ENCODE results near the gene LIAS. TPM values are rescaled to one million over a fixed set of nuclear protein-coding genes. Genes with fewer than 3 reads are reported as not detected.

The LIAS gene
- total and polyA plus RNA-seq, 2 of the 13 experiments (the other 11 are each of a cell fraction or from before 2014, with no cell fraction given) = 16.0 to 16.6 TPM

- TF ChIP-seq WIZ (CRISPR knock-in tag; IDR thresholded peaks at IDR 0.05) (no peak), ZNF432 (CRISPR knock-in tag; IDR thresholded peaks at IDR 0.05; ENCODE audit: borderline replicate concordance) (no peak), TAF1 (CRISPR knock-in tag; IDR thresholded peaks at IDR 0.05) (peak; percentile 39; the same call in 1 of the 2 replicates), ZNF776 (CRISPR knock-in tag; IDR thresholded peaks at IDR 0.05) (no peak), ZBTB7B (CRISPR knock-in tag; IDR thresholded peaks at IDR 0.05) (peak; percentile 62; the same call in 1 of the 2 replicates), KAT7 (CRISPR knock-in tag; IDR thresholded peaks at IDR 0.05; ENCODE audit: borderline replicate concordance) (peak; percentile 26; the same call in 1 of the 2 replicates), PRPF4 (IDR thresholded peaks at IDR 0.05; ENCODE audit: low read depth, low read length, poor library complexity, severe bottlenecking) (no peak), RBAK (CRISPR knock-in tag; IDR thresholded peaks at IDR 0.05) (no peak), ZNF570 (CRISPR knock-in tag; IDR thresholded peaks at IDR 0.05; ENCODE audit: borderline replicate concordance) (no peak), MZF1 (CRISPR knock-in tag; IDR thresholded peaks at IDR 0.05; ENCODE audit: borderline replicate concordance) (no peak), ZNF274 (CRISPR knock-in tag; IDR thresholded peaks at IDR 0.05) (no peak), SOX5 (CRISPR knock-in tag; IDR thresholded peaks at IDR 0.05; ENCODE audit: borderline replicate concordance) (peak; percentile 92), GLI4 (CRISPR knock-in tag; IDR thresholded peaks at IDR 0.05; ENCODE audit: borderline replicate concordance) (no peak)
- TF ChIP-seq, protein P1, sequence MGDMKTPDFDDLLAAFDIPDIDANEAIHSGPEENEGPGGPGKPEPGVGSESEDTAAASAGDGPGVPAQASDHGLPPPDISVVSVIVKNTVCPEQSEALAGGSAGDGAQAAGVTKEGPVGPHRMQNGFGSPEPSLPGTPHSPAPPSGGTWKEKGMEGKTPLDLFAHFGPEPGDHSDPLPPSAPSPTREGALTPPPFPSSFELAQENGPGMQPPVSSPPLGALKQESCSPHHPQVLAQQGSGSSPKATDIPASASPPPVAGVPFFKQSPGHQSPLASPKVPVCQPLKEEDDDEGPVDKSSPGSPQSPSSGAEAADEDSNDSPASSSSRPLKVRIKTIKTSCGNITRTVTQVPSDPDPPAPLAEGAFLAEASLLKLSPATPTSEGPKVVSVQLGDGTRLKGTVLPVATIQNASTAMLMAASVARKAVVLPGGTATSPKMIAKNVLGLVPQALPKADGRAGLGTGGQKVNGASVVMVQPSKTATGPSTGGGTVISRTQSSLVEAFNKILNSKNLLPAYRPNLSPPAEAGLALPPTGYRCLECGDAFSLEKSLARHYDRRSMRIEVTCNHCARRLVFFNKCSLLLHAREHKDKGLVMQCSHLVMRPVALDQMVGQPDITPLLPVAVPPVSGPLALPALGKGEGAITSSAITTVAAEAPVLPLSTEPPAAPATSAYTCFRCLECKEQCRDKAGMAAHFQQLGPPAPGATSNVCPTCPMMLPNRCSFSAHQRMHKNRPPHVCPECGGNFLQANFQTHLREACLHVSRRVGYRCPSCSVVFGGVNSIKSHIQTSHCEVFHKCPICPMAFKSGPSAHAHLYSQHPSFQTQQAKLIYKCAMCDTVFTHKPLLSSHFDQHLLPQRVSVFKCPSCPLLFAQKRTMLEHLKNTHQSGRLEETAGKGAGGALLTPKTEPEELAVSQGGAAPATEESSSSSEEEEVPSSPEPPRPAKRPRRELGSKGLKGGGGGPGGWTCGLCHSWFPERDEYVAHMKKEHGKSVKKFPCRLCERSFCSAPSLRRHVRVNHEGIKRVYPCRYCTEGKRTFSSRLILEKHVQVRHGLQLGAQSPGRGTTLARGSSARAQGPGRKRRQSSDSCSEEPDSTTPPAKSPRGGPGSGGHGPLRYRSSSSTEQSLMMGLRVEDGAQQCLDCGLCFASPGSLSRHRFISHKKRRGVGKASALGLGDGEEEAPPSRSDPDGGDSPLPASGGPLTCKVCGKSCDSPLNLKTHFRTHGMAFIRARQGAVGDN (CRISPR knock-in tag; IDR thresholded peaks at IDR 0.05) = no peak
- TF ChIP-seq, protein P2, sequence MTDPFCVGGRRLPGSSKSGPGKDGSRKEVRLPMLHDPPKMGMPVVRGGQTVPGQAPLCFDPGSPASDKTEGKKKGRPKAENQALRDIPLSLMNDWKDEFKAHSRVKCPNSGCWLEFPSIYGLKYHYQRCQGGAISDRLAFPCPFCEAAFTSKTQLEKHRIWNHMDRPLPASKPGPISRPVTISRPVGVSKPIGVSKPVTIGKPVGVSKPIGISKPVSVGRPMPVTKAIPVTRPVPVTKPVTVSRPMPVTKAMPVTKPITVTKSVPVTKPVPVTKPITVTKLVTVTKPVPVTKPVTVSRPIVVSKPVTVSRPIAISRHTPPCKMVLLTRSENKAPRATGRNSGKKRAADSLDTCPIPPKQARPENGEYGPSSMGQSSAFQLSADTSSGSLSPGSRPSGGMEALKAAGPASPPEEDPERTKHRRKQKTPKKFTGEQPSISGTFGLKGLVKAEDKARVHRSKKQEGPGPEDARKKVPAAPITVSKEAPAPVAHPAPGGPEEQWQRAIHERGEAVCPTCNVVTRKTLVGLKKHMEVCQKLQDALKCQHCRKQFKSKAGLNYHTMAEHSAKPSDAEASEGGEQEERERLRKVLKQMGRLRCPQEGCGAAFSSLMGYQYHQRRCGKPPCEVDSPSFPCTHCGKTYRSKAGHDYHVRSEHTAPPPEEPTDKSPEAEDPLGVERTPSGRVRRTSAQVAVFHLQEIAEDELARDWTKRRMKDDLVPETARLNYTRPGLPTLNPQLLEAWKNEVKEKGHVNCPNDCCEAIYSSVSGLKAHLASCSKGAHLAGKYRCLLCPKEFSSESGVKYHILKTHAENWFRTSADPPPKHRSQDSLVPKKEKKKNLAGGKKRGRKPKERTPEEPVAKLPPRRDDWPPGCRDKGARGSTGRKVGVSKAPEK (CRISPR knock-in tag; IDR thresholded peaks at IDR 0.05; ENCODE audit: borderline replicate concordance) = no peak
- TF ChIP-seq, protein P3, sequence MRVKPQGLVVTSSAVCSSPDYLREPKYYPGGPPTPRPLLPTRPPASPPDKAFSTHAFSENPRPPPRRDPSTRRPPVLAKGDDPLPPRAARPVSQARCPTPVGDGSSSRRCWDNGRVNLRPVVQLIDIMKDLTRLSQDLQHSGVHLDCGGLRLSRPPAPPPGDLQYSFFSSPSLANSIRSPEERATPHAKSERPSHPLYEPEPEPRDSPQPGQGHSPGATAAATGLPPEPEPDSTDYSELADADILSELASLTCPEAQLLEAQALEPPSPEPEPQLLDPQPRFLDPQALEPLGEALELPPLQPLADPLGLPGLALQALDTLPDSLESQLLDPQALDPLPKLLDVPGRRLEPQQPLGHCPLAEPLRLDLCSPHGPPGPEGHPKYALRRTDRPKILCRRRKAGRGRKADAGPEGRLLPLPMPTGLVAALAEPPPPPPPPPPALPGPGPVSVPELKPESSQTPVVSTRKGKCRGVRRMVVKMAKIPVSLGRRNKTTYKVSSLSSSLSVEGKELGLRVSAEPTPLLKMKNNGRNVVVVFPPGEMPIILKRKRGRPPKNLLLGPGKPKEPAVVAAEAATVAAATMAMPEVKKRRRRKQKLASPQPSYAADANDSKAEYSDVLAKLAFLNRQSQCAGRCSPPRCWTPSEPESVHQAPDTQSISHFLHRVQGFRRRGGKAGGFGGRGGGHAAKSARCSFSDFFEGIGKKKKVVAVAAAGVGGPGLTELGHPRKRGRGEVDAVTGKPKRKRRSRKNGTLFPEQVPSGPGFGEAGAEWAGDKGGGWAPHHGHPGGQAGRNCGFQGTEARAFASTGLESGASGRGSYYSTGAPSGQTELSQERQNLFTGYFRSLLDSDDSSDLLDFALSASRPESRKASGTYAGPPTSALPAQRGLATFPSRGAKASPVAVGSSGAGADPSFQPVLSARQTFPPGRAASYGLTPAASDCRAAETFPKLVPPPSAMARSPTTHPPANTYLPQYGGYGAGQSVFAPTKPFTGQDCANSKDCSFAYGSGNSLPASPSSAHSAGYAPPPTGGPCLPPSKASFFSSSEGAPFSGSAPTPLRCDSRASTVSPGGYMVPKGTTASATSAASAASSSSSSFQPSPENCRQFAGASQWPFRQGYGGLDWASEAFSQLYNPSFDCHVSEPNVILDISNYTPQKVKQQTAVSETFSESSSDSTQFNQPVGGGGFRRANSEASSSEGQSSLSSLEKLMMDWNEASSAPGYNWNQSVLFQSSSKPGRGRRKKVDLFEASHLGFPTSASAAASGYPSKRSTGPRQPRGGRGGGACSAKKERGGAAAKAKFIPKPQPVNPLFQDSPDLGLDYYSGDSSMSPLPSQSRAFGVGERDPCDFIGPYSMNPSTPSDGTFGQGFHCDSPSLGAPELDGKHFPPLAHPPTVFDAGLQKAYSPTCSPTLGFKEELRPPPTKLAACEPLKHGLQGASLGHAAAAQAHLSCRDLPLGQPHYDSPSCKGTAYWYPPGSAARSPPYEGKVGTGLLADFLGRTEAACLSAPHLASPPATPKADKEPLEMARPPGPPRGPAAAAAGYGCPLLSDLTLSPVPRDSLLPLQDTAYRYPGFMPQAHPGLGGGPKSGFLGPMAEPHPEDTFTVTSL (CRISPR knock-in tag; IDR thresholded peaks at IDR 0.05; ENCODE audit: borderline replicate concordance) = peak; percentile 94; the same call in 1 of the 2 replicates
Observed at GRCh38 chr4:39514888-39515401, 56.1 kb downstream of the LIAS start (continued).

All from HepG2 (cell line).